Cardiac muscle cell (in vitro differentiated cells and primary cell): ENCODE data around the gene SPATS2L. TPM values are rescaled to one million over a fixed set of nuclear protein-coding genes. Genes with fewer than 3 reads are reported as not detected.
A peak's percentile ranks its signal among the peaks of the same experiment; 100 is the strongest.

Source experiments
- DNase-seq, 2 donors: peaks; one replicate each; pipeline versions ENCODE4 v3.0.0 to v3.0.0-alpha.2; 2010 to 2017; ENCODE audit warnings: low read depth in 1 of 2, low spot score in 1 of 2
- H3K27ac ChIP-seq: fragments of 200-600 bp; sonication (generic); 2 replicates; pipeline ENCODE4 v1.5.1; 2016
- H3K27me3 ChIP-seq: fragments of 200-600 bp; sonication (generic); 2 replicates; pipeline ENCODE4 v1.6.0; 2016; ENCODE audit warnings: control low read depth
- H3K36me3 ChIP-seq: fragments of 200-600 bp; sonication (generic); 2 replicates; pipeline ENCODE4 v1.5.1; 2016; ENCODE audit warnings: control low read depth
- H3K4me1 ChIP-seq: fragments of 200-600 bp; sonication (generic); 2 replicates; pipeline ENCODE4 v1.8.1; 2017; ENCODE audit warnings: low read depth, mild to moderate bottlenecking, mixed run types
- H3K4me3 ChIP-seq: fragments of 200-600 bp; sonication (generic); 2 replicates; pipeline ENCODE4 v1.5.1; 2016; ENCODE audit warnings: mild to moderate bottlenecking
- H3K9me3 ChIP-seq: fragments of 200-600 bp; sonication (generic); 2 replicates; pipeline ENCODE4 v1.5.1; 2017; ENCODE audit warnings: low read depth, mild to moderate bottlenecking, control low read depth
- CTCF ChIP-seq: IDR thresholded peaks from 2 replicates; pipeline ENCODE4 v1.5.1; 2012; ENCODE audit warnings: low read depth, mild to moderate bottlenecking, low read length
- polyA plus RNA-seq: library from polyadenylated mRNA; unstranded; fragments of >200 nt; fragmentation: Nextera tagmentation; extraction: Ambion mirVana; gene quantifications from 2 replicates; pipeline ENCODE4 v1.2.1, GENCODE V29; 2016
- total RNA-seq: library from RNA; depleted of rRNA; stranded (reverse); fragments of >200 nt; gene quantifications from 2 replicates; pipeline ENCODE4 v1.2.3, GENCODE V29; 2016

Gene SPATS2L
- total and polyA plus RNA-seq, 2 experiments from 2014 or later, result 20.0 to 37.4 TPM

- Histone ChIP-seq H3K9me3 (no peaks in the 10 kb centered on the region), H3K27ac (no peak overlapping the region), H3K4me1 (peaks cover 10% of the 10 kb centered on the region), H3K36me3 (no peaks in the 10 kb centered on the region), H3K27me3 (no peaks in the 10 kb centered on the region), H3K4me3 (no peak overlapping the region)
- DNase-seq, result peak in 1 of 2 donors; percentile 40
- no peak for TF ChIP-seq CTCF
Observed at GRCh38 chr2:200367155-200367554, 60.7 kb downstream of the SPATS2L start.

- no peak for DNase-seq
- no peaks in the 10 kb centered on the region for H3K27me3 ChIP-seq
- H3K4me1 ChIP-seq, result peaks cover 5% of the 10 kb centered on the region
- TF ChIP-seq CTCF, result no peak
- H3K9me3 ChIP-seq, result no peaks in the 10 kb centered on the region
- H3K27ac ChIP-seq, result no peak overlapping the region
- H3K36me3 ChIP-seq, result no peaks in the 10 kb centered on the region
- no peak overlapping the region for H3K4me3 ChIP-seq
Observed at GRCh38 chr2:200369886-200370285, 63.4 kb downstream of the SPATS2L start.

- no peaks in the 10 kb centered on the region for H3K9me3 ChIP-seq
- no peak for TF ChIP-seq CTCF
- H3K36me3 ChIP-seq, result no peaks in the 10 kb centered on the region
- H3K27ac ChIP-seq, result no peak overlapping the region
- no peak overlapping the region for H3K4me3 ChIP-seq
- H3K4me1 ChIP-seq, result peaks cover 7% of the 10 kb centered on the region
- DNase-seq, result no peak
- no peaks in the 10 kb centered on the region for H3K27me3 ChIP-seq
Observed at GRCh38 chr2:200373231-200373630, 66.7 kb downstream of the SPATS2L start.

GRCh38 chr2:200373973-200374416 lies 67.5 kb downstream of the SPATS2L start:
- Histone ChIP-seq H3K4me1 (peaks cover 8% of the 10 kb centered on the region), H3K27ac (no peak overlapping the region), H3K9me3 (no peaks in the 10 kb centered on the region), H3K36me3 (no peaks in the 10 kb centered on the region), H3K4me3 (no peak overlapping the region), H3K27me3 (no peaks in the 10 kb centered on the region)
- no peak for DNase-seq
- TF ChIP-seq CTCF, result no peak

GRCh38 chr2:200376513-200377354 lies 70.2 kb downstream of the SPATS2L start:
- Histone ChIP-seq H3K27ac (peak overlapping the region; percentile 35), H3K27me3 (no peaks in the 10 kb centered on the region), H3K4me1 (peaks cover 22% of the 10 kb centered on the region), H3K9me3 (no peaks in the 10 kb centered on the region), H3K4me3 (no peak overlapping the region), H3K36me3 (no peaks in the 10 kb centered on the region)
- no peak for DNase-seq
- TF ChIP-seq CTCF, result no peak
